Activated gamma-delta T cell (primary cell): ENCODE measurements around the gene SLC35F3.
"Not testable (repeated sequence)": the region's sequence is repeated elsewhere in the genome, so short reads cannot be mapped to it uniquely, and the experiment has no call there.

Source experiments
- DNase-seq: peaks from one replicate; lab custom pipeline; 2025; lab: John Stamatoyannopoulos, UW

Gene SLC35F3

GRCh38 chr1:234107416-234108021, 203.0 kb downstream of the SLC35F3 start:
- no peak for DNase-seq

GRCh38 chr1:234108921-234109320, 204.4 kb downstream of the SLC35F3 start:
- no peak for DNase-seq

DNA sequence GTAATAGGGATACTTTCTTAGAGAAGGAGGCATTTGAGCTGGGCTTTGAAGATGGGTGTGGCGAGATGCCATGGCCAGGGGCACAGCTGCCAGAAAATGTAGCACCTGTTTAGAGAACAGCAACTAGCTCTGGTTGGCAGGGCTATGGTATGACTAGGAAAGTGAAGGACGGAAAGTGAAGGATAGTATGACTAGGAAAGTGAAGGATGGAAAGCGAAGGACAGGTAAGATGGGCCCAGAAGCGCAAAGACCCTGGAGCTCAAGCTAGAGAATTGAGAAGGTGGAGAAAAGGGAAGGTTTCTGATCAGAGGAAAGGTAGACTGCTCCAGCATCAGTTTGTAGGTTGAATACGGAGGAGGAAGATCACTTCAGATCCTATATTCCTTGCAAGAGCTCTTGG, 205.4 kb downstream of the SLC35F3 start:
- no peak for DNase-seq

GRCh38 chr1:234111458-234112142, 207.1 kb downstream of the SLC35F3 start:
- DNase-seq = no peak

DNA sequence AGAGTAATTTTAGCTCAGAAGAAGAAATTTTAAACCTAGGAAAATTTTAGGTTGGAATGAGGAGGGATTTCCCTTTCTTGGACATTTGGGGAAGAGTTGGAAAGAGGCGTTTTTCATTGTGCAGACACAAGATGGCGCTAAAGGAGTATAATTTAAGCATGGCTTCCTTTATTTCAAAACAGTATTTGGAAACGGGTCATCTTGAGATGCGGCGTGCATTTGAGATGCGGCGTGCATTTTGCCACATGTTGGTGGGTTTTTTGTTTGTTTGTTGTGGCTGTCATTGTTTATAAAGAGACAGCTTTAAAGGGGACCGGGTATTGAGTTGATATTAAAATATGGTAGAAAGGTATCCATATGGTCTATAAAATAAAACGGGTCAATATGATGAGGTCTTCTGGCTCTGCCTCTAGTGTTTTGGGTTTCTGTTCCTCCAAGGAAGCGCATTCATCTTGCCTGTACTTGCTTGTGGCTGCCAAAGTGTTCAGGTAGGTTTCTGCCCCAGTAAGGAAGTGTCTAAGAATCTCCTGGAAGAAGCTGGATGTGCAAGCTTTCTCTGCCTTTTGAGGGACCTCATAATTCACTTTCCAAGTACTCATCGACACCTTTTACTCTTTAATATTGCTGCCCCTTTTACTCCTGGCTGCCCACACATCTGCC, 210.3 kb downstream of the SLC35F3 start:
- no peak for DNase-seq

DNA sequence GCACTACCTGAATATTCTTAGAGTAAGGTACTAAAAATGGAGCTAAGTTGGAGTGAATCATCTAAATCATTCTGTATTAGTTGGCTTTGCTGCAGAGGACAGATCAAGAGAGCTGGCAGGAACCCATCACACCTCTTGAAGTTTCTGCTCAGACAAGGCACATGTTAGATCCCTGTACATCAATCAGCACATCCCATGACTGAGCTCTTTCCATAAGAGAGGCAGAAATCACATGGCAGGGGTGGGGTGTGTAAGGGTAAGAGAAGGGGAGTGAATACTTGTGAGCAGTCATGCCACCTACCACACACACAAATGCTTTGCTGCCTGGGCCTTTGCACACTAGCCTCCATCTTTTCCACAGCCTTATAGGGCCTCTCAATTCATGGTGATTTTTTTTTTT, 214.4 kb downstream of the SLC35F3 start:
- DNase-seq = no peak

- no peak for DNase-seq
Observed at GRCh38 chr1:234119431-234119830, 215.0 kb downstream of the SLC35F3 start.

DNA sequence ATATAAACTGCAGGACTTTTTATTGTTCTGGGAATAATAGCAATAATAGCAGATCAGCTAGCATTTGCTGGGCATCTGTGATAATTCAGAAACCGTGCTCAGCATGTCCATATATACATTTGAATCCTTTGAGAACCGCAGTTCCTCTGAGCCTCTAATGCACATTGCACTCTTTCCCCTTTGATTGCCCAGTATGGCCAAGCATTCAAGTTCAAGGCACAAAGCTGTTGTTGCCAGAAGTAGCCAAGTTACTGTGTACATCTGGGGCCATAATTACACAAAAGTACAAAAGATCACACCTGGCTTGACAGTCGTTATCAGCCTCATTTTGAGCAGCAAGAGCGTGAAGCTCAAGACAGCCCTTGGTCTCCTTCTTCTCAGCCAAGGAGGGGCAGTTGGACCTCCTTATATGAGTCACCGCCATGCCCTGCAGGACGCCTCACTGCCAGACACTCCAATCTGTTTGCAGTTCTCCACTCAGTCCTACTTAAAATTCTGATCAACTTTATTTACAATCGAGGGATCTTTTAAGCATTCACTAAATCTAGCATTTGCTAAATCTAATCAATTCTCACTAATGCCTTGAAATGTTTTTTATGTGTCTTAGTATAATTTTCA, 216.0 kb downstream of the SLC35F3 start:
- no peak for DNase-seq

DNA sequence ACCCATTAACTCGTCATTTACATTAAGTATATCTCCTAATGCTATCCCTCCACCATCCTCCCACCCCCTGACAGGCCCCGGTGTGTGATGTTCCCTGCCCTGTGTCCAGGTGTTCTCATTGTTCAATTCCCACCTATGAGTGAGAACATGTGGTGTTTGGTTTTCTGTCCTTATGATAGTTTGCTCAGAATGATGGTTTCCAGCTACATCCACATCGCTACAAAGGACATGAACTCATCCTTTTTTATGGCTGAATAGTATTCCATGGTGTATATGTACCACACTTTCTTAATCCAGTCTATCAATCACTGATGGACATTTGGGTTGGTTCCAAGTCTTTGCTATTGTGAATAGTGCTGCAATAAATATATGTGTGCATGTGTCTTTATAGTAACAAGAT, 217.2 kb downstream of the SLC35F3 start:
- not testable (repeated sequence) for DNase-seq

- not testable (repeated sequence) for DNase-seq
Observed at GRCh38 chr1:234122571-234122970, 218.1 kb downstream of the SLC35F3 start.

DNA sequence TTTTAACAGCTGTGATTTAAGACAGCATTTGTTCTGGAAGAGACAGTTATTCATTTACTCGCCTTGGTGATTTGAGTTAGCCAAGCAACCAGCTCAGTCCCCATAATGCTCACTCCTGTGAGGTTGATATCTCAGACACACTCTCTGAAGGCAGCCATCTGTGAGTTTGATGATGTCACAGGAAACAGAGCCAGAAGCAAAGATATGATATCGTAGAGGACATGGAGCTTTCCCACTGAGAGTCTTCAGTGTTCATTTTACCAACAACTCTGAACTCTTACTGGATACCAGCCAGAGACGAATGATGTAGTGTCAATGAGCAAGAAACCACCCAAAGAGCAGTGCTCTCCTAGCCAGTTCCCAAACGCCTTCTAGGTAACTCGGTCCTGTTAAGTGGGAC, 219.4 kb downstream of the SLC35F3 start:
- no peak for DNase-seq

DNA sequence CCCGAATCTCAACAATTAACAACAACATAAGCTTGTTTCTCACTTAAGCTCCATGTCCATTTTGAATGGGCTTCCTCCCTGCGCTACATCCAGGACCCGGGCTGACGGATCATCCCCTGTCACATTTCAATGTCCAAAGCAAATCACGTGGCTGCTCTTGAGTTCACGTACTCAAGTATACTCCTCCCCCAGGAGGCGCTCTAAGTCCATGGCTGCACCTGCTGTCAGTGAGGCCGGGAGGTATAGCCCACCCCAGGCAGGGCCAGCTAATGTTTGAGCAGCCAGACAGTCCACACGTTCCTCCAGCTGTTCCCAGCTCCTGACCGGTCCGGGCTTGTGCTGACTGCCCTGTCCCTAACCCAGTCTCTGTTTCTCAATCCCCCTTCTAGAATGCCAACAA, 220.8 kb downstream of the SLC35F3 start:
- DNase-seq = no peak

DNA sequence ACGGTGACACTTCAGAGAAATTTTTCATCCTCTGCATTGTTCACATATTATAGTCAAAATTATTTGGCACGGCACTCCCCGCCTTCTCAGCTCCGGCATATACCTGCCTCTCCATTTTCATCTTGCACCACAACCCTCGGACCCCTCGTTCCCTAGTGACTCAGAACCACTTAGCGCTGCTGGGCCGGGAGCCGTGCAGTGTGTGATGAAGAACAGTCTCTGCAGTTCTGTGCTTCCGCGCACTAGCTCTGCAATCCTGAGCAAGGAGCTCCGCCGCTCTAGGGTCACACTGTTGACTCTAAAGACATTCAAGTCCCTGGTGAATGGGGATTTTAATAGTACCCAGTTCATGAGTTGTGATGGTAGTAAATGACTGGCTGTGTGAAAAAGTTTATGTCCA, 221.2 kb downstream of the SLC35F3 start:
- DNase-seq = no peak

DNA sequence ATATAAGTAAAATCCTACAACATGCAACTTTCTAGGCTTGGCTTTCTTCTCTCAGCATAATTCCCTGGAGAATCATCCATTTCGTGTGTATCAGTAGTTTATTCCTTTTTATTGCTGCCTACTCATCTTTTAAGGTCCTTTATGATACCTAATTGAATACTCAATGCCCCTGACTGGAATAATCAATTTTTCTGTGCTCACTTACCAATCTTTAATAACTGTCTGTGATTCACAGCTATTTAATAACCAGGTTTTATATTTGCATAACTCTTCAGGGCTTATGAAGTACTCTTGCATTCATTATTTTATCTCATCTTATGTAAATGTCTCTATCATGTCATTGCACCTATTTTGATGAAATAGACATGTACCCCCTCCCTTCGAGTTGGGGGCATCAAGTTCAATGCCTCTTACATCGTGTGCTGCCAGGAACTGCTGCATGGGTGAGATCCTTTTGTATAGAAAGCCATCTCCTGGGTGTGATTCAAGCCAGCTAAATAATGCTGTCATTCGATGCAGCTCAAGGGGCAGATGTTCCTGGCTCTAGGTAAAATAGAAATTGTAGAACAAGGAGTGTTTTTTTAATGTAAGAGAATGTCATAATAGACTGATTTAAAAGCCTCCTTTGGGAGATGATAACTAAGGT, 222.7 kb downstream of the SLC35F3 start:
- DNase-seq = no peak

GRCh38 chr1:234132795-234133194, 228.3 kb downstream of the SLC35F3 start:
- no peak for DNase-seq

DNA sequence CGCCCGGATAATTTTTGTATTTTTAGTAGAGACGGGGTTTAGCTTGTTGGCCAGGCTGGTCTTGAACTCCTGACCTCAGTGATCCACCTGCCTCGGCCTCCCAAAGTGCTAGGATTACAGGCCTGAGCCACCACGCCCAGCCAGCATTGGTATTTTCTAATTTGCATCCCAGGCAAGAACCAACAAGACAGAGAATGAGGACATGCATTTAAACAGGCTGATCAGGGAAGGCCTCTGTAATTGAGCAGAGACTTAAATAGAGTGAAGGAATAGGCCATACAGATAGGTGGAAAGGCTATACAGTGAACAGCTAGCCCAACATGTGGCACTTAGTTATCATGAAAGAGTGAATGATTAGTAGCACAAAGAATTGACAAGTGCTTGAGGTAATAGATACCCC, 230.4 kb downstream of the SLC35F3 start:
- DNase-seq = no peak

- DNase-seq = no peak
Observed at GRCh38 chr1:234135501-234135900, 231.0 kb downstream of the SLC35F3 start.

GRCh38 chr1:234136073-234136472, 231.6 kb downstream of the SLC35F3 start:
- no peak for DNase-seq

DNA sequence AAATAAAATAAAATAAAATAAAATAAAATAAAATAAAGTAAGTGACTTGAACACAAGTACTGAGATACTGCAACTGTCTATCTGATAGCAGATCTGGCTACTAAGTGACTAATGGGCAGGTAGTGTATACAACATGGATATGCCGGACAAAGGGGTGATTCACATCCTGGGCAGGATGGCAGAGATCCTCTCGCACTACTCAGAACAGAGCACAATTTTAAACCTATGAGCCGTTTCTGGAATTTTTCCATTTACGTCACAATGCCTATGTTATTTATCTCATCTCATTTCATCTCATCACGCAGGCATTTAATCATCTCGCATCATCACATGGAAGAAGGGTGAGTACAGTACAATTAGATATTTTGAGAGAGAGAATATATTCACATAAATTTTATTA, 235.5 kb downstream of the SLC35F3 start:
- DNase-seq = no peak

DNA sequence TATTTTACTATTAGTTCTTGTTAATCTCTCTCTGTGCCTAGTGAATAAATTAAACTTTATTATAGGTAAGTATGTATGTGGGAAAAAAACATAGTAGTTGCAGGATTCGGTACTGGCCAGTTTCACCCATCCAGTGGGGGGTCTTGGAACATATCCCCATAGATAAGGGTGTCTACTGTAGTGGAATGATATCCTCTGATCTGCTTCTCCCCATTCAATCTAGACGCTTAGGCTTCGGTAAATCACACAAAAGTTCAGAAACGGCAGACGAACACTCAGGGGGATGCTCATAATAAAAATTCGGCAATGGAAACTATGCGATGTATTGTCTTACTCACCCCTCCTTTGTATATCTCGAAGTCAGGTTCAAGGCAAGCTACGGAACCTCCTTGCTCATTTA, 235.9 kb downstream of the SLC35F3 start:
- no peak for DNase-seq

GRCh38 chr1:234141006-234141405, 236.5 kb downstream of the SLC35F3 start:
- no peak for DNase-seq

DNA sequence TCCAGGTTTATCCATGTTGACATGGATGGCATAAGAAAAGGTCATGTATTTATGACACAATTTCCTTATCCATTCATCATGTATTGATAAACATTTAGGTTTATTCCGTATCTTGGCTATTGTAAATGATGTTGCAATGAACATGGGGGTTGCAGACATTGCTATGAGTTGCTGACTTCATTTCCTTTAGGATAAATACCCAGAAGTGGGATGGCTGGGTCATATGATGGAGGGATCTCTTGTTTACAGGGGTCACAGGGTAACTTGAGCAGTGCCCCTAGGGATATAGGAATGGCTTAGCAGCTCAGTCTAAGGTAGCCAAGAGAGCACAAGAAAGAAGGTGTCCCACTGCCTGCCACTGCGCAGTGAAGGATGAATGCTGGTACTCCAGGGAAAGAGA, 239.2 kb downstream of the SLC35F3 start:
- no peak for DNase-seq
